ENCODE results near the gene NCAPD3.

DNA sequence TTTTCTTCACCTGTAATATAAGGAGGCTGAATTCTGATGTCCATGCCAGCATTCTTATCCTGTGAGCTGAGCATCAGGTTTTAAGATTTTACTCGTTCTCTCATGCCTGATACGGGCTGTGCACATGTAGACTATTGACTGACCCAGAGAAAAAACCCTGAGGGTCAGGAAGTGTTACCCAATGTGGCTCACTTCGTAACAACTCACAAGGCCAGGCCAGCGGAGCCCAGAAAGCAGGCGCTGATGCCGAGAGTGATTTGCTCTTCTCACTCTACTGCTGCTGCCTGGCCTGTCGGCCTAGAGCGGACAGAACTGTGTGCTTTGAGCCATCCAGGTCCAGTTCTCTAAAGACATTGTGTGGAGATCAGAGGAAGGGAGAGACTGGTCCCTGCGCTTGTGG, 18.6 kb upstream of the NCAPD3 start:
- TF ChIP-seq, protein P1, sequence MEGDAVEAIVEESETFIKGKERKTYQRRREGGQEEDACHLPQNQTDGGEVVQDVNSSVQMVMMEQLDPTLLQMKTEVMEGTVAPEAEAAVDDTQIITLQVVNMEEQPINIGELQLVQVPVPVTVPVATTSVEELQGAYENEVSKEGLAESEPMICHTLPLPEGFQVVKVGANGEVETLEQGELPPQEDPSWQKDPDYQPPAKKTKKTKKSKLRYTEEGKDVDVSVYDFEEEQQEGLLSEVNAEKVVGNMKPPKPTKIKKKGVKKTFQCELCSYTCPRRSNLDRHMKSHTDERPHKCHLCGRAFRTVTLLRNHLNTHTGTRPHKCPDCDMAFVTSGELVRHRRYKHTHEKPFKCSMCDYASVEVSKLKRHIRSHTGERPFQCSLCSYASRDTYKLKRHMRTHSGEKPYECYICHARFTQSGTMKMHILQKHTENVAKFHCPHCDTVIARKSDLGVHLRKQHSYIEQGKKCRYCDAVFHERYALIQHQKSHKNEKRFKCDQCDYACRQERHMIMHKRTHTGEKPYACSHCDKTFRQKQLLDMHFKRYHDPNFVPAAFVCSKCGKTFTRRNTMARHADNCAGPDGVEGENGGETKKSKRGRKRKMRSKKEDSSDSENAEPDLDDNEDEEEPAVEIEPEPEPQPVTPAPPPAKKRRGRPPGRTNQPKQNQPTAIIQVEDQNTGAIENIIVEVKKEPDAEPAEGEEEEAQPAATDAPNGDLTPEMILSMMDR (IDR thresholded peaks at IDR 0.05): no peak
- TF ChIP-seq POLR2A (IDR thresholded peaks at IDR 0.05): no peak

All from esophagus squamous epithelium (tissue), 4 donors.